Measurements from ENCODE around the gene AMBRA1.
"Not testable (repeated sequence)": the region's sequence is repeated elsewhere in the genome, so short reads cannot be mapped to it uniquely, and the experiment has no call there.

The AMBRA1 gene

GRCh38 chr11:46375392-46376101 is 218.3 kb downstream of the AMBRA1 start:
- Histone ChIP-seq H2AFZ (no peak overlapping the region), H3K4me3 (ENCODE audit: low read depth, low read length) (no peak overlapping the region), H3K4me1 (no peaks in the 10 kb centered on the region), H3K4me2 (ENCODE audit: low read length) (no peak overlapping the region), H3K79me2 (no peaks in the 10 kb centered on the region), H3K9me3 (ENCODE audit: control insufficient read depth, low read length) (no peaks in the 10 kb centered on the region), H3K36me3 (ENCODE audit: control insufficient read depth, insufficient read depth, low read length) (no peaks in the 10 kb centered on the region), H3K9ac (no peak overlapping the region), H3K27ac (no peak overlapping the region), H3K27me3 (ENCODE audit: control insufficient read depth, insufficient read depth, low read length) (no peaks in the 10 kb centered on the region)
- no peak for TF ChIP-seq CTCF (IDR thresholded peaks at IDR 0.05)

GRCh38 chr11:46374815-46375214 is 219.0 kb downstream of the AMBRA1 start:
- H3K9me3 ChIP-seq (ENCODE audit: control insufficient read depth, low read length): no peaks in the 10 kb centered on the region

GRCh38 chr11:46373787-46374740 is 219.8 kb downstream of the AMBRA1 start:
- Histone ChIP-seq H3K9me3 (ENCODE audit: control insufficient read depth, low read length) (no peaks in the 10 kb centered on the region), H3K9ac (no peak overlapping the region), H3K79me2 (no peaks in the 10 kb centered on the region), H3K27me3 (ENCODE audit: control insufficient read depth, insufficient read depth, low read length) (no peaks in the 10 kb centered on the region), H3K4me3 (ENCODE audit: low read depth, low read length) (no peak overlapping the region), H3K36me3 (ENCODE audit: control insufficient read depth, insufficient read depth, low read length) (no peaks in the 10 kb centered on the region), H3K4me1 (no peaks in the 10 kb centered on the region), H3K4me2 (ENCODE audit: low read length) (no peak overlapping the region), H2AFZ (no peak overlapping the region), H3K27ac (no peak overlapping the region)
- TF ChIP-seq CTCF (IDR thresholded peaks at IDR 0.05): no peak

More at GRCh38 chr11:46374815-46375214, 219.0 kb downstream of the AMBRA1 start:
- no peaks in the 10 kb centered on the region for H3K4me1 ChIP-seq
- H3K27ac ChIP-seq: no peak overlapping the region
- H2AFZ ChIP-seq: no peak overlapping the region
- H3K27me3 ChIP-seq (ENCODE audit: control insufficient read depth, insufficient read depth, low read length): no peaks in the 10 kb centered on the region
- no peak overlapping the region for H3K4me2 ChIP-seq (ENCODE audit: low read length)
- TF ChIP-seq CTCF (IDR thresholded peaks at IDR 0.05): no peak
- H3K36me3 ChIP-seq (ENCODE audit: control insufficient read depth, insufficient read depth, low read length): no peaks in the 10 kb centered on the region
- H3K9ac ChIP-seq: no peak overlapping the region
- no peak overlapping the region for H3K4me3 ChIP-seq (ENCODE audit: low read depth, low read length)
- no peaks in the 10 kb centered on the region for H3K79me2 ChIP-seq

GRCh38 chr11:46372501-46372900 is 221.3 kb downstream of the AMBRA1 start:
- H3K4me1 ChIP-seq; H3K36me3 ChIP-seq (ENCODE audit: control insufficient read depth, insufficient read depth, low read length); H3K9me3 ChIP-seq (ENCODE audit: control insufficient read depth, low read length); H2AFZ ChIP-seq; H3K9ac ChIP-seq; H3K27me3 ChIP-seq (ENCODE audit: control insufficient read depth, insufficient read depth, low read length); H3K27ac ChIP-seq; H3K4me2 ChIP-seq (ENCODE audit: low read length); H3K4me3 ChIP-seq (ENCODE audit: low read depth, low read length); H3K79me2 ChIP-seq: not testable (repeated sequence)

GRCh38 chr11:46372086-46372485 is 221.7 kb downstream of the AMBRA1 start:
- no peak for TF ChIP-seq CTCF (IDR thresholded peaks at IDR 0.05)
- Histone ChIP-seq H3K9ac (no peak overlapping the region), H3K27me3 (ENCODE audit: control insufficient read depth, insufficient read depth, low read length) (no peaks in the 10 kb centered on the region), H3K36me3 (ENCODE audit: control insufficient read depth, insufficient read depth, low read length) (no peaks in the 10 kb centered on the region), H3K4me2 (ENCODE audit: low read length) (no peak overlapping the region), H3K4me1 (no peaks in the 10 kb centered on the region), H2AFZ (no peak overlapping the region), H3K4me3 (ENCODE audit: low read depth, low read length) (no peak overlapping the region), H3K9me3 (ENCODE audit: control insufficient read depth, low read length) (no peaks in the 10 kb centered on the region), H3K27ac (no peak overlapping the region), H3K79me2 (no peaks in the 10 kb centered on the region)

- not testable (repeated sequence) for H3K27ac ChIP-seq; H3K79me2 ChIP-seq; H3K36me3 ChIP-seq (ENCODE audit: control insufficient read depth, insufficient read depth, low read length); H3K4me3 ChIP-seq (ENCODE audit: low read depth, low read length); H3K4me2 ChIP-seq (ENCODE audit: low read length); H3K9me3 ChIP-seq (ENCODE audit: control insufficient read depth, low read length); H3K27me3 ChIP-seq (ENCODE audit: control insufficient read depth, insufficient read depth, low read length); H3K9ac ChIP-seq; H3K4me1 ChIP-seq; H2AFZ ChIP-seq
Observed at GRCh38 chr11:46371262-46371661, 222.6 kb downstream of the AMBRA1 start.
